DOHH2 (cell line): ENCODE results near the gene TTC21B.

Experiments
- H3F3A ChIP-seq: fragments of 200-600 bp; sonication (generic), shearing (Covaris generic); 2 replicates; pipeline ENCODE4 v1.6.0; 2016; ENCODE audit warnings: antibody characterized with exemption, mild to moderate bottlenecking; ENCODE audit not compliant: control insufficient read depth, insufficient read depth
- H3K27ac ChIP-seq: fragments of 200-600 bp; sonication (generic); 2 replicates; pipeline ENCODE4 v1.5.1; 2014; ENCODE audit warnings: low read depth, mild to moderate bottlenecking, low read length, moderate library complexity
- H3K27me3 ChIP-seq: fragments of 200-600 bp; sonication (generic); 2 replicates; pipeline ENCODE4 v1.6.1; 2014; ENCODE audit warnings: mild to moderate bottlenecking, low read length, mixed read lengths; ENCODE audit not compliant: control insufficient read depth
- H3K36me3 ChIP-seq: fragments of 200-600 bp; sonication (generic); 2 replicates; pipeline ENCODE4 v1.6.1; 2014; ENCODE audit warnings: mild to moderate bottlenecking, low read length, moderate library complexity, mixed read lengths; ENCODE audit not compliant: control insufficient read depth
- H3K4me1 ChIP-seq: fragments of 200-600 bp; sonication (generic); 2 replicates; pipeline ENCODE4 v1.6.1; 2014; ENCODE audit warnings: mild to moderate bottlenecking, low read length, mixed read lengths; ENCODE audit not compliant: control insufficient read depth
- H3K4me2 ChIP-seq: fragments of 200-600 bp; sonication (generic); 2 replicates; pipeline ENCODE4 v1.6.0; 2014; ENCODE audit warnings: mild to moderate bottlenecking, low read length, moderate library complexity
- H3K4me3 ChIP-seq: fragments of 200-600 bp; sonication (generic); 2 replicates; pipeline ENCODE4 v1.5.1; 2014; ENCODE audit warnings: mild to moderate bottlenecking, low read length, mixed read lengths
- H3K79me2 ChIP-seq: fragments of 200-600 bp; sonication (generic); 2 replicates; pipeline ENCODE4 v1.6.1; 2014; ENCODE audit warnings: mild to moderate bottlenecking, low read length, mixed read lengths; ENCODE audit not compliant: control insufficient read depth
- H3K9me2 ChIP-seq: fragments of 200-600 bp; sonication (generic); replicated peaks from 2 replicates; pipeline ENCODE4 v1.6.1; 2014; ENCODE audit warnings: mild to moderate bottlenecking, low read length, mixed read lengths; ENCODE audit not compliant: control insufficient read depth
- H3K9me3 ChIP-seq: fragments of 200-600 bp; sonication (generic); 2 replicates; pipeline ENCODE4 v1.6.1; 2014; ENCODE audit warnings: antibody characterized with exemption, low read length, mixed read lengths; ENCODE audit not compliant: control insufficient read depth, insufficient read depth
- H4K20me1 ChIP-seq: fragments of 200-600 bp; sonication (generic); 2 replicates; pipeline ENCODE4 v1.6.0; 2014; ENCODE audit warnings: low read depth, mild to moderate bottlenecking, antibody characterized with exemption, low read length, moderate library complexity; ENCODE audit not compliant: control insufficient read depth, insufficient read depth
- EZH2phosphoT487 ChIP-seq: fragments of 200-600 bp; sonication (generic); IDR thresholded peaks from 2 replicates; pipeline ENCODE4 v1.6.1; 2017; ENCODE audit warnings: borderline replicate concordance, mild to moderate bottlenecking, antibody characterized with exemption, low read length, moderate library complexity, mixed read lengths
- TF ChIP-seq, protein P1 (sequence below): fragments of 200-600 bp; sonication (generic); IDR thresholded peaks from one replicate; pipeline ENCODE4 v1.5.1; 2014; ENCODE audit warnings: antibody characterized with exemption, mild to moderate bottlenecking, low read depth, low read length; ENCODE audit not compliant: poor library complexity, severe bottlenecking

TTC21B gene

DNA sequence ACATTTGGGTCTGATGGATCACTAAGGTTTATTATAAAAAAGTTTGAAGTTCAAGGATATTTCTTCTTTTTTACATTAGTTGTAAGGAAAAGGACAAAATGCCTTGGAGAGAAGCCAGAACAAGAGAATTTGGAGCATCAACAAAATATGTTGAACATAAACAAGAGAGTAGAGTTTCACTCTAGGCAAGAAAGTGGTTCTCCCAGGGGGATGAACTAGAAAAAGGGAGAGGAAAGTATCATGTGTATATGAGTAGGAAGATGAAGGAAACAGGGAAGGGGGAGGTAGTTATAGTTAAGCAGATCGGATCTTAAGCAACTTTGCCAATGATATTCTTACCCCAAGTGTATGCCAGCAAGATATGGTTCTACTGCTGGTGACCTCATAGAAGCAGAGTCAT, 95.7 kb downstream of the TTC21B start:
- TF ChIP-seq, protein P1, sequence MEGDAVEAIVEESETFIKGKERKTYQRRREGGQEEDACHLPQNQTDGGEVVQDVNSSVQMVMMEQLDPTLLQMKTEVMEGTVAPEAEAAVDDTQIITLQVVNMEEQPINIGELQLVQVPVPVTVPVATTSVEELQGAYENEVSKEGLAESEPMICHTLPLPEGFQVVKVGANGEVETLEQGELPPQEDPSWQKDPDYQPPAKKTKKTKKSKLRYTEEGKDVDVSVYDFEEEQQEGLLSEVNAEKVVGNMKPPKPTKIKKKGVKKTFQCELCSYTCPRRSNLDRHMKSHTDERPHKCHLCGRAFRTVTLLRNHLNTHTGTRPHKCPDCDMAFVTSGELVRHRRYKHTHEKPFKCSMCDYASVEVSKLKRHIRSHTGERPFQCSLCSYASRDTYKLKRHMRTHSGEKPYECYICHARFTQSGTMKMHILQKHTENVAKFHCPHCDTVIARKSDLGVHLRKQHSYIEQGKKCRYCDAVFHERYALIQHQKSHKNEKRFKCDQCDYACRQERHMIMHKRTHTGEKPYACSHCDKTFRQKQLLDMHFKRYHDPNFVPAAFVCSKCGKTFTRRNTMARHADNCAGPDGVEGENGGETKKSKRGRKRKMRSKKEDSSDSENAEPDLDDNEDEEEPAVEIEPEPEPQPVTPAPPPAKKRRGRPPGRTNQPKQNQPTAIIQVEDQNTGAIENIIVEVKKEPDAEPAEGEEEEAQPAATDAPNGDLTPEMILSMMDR: no peak
- TF ChIP-seq EZH2phosphoT487: no peak
- Histone ChIP-seq H3K4me2 (no peak overlapping the region), H3K9me3 (peaks cover 5% of the 10 kb centered on the region; the same call in 1 of the 2 replicates), H4K20me1 (no peaks in the 10 kb centered on the region), H3K9me2 (no peaks in the 10 kb centered on the region), H3F3A (no peaks in the 10 kb centered on the region), H3K79me2 (no peaks in the 10 kb centered on the region), H3K4me3 (no peak overlapping the region), H3K36me3 (no peaks in the 10 kb centered on the region), H3K4me1 (no peaks in the 10 kb centered on the region), H3K27ac (no peak overlapping the region), H3K27me3 (no peaks in the 10 kb centered on the region)

DNA sequence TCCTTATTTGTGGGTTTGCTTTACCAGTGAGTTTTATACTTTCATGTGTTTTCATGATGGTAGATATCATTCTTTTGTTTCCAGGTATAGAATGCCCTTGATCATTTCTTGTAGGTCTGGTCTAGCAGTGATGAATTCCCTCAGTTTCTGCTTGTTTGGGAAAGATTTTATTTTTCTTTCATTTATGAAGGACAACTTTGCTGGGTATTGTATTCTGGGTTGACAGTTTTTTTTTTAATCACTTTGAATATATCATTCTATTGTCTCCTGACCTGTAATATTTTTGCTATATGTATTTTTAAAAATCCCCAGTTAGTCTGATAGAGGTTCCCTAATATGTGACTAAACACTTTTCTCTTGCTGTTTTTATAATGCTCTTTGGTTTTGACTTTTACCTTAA, 101.2 kb downstream of the TTC21B start:
- no peak overlapping the region for H3K4me2 ChIP-seq
- peaks cover 8% of the 10 kb centered on the region for H3K4me1 ChIP-seq
- H3K36me3 ChIP-seq: no peaks in the 10 kb centered on the region
- no peaks in the 10 kb centered on the region for H3K27me3 ChIP-seq
- no peak for TF ChIP-seq EZH2phosphoT487
- peaks cover 5% of the 10 kb centered on the region; the same call in 1 of the 2 replicates for H3K9me3 ChIP-seq
- no peaks in the 10 kb centered on the region for H3F3A ChIP-seq
- no peaks in the 10 kb centered on the region for H3K9me2 ChIP-seq
- no peak overlapping the region for H3K27ac ChIP-seq
- no peaks in the 10 kb centered on the region for H4K20me1 ChIP-seq
- no peaks in the 10 kb centered on the region for H3K79me2 ChIP-seq
- H3K4me3 ChIP-seq: no peak overlapping the region

DNA sequence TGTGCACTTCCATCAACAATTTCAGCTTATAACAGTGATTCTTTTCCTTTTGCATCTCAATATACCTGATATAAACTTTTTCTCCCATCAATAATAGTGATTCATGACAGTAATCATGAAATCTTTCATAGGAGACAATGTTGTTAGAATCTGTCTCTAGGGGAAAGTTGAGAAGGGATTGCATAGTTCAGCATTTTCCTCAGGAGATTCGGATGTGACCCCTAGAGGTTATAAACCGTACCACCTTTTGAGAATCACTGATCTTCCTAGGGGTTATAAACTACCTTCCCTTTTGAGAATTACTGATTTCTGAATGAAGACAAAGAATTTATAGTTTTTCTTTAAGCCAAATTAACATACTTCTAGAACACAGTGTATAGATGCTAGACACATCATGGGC, 106.6 kb downstream of the TTC21B start:
- Histone ChIP-seq H3K79me2 (no peaks in the 10 kb centered on the region), H3K9me3 (no peaks in the 10 kb centered on the region), H3K9me2 (no peaks in the 10 kb centered on the region), H3K27ac (no peak overlapping the region), H3K4me1 (peaks cover 8% of the 10 kb centered on the region), H4K20me1 (no peaks in the 10 kb centered on the region), H3K4me3 (no peak overlapping the region), H3K27me3 (no peaks in the 10 kb centered on the region), H3K36me3 (no peaks in the 10 kb centered on the region), H3F3A (no peaks in the 10 kb centered on the region), H3K4me2 (no peak overlapping the region)
- TF ChIP-seq, protein P1: peak; percentile 33
- no peak for TF ChIP-seq EZH2phosphoT487

DNA sequence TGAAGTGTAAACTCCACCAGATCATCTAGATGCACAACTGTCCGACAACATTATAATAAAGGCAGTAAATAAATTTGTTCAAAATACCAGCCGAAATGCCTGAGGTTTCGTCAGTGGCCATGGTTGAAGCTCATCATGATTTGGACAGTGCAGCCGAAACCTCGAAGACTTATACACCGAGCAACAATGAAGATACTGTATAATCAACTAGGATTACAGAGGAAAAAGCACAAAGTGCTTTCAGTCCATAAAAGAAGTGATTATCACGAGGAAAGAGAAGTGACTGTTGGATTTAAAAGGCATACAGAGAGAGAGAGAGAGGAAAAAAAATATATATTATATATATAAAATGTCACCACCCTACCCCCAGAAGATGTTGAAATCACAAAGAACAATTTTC, 107.5 kb downstream of the TTC21B start:
- Histone ChIP-seq H3K4me3 (no peak overlapping the region), H3K9me2 (no peaks in the 10 kb centered on the region), H3K79me2 (no peaks in the 10 kb centered on the region), H3K36me3 (no peaks in the 10 kb centered on the region), H3K4me2 (no peak overlapping the region), H3K9me3 (no peaks in the 10 kb centered on the region), H3K4me1 (peaks cover 8% of the 10 kb centered on the region), H3K27ac (no peak overlapping the region), H4K20me1 (no peaks in the 10 kb centered on the region), H3F3A (no peaks in the 10 kb centered on the region), H3K27me3 (no peaks in the 10 kb centered on the region)
- TF ChIP-seq EZH2phosphoT487: no peak
- TF ChIP-seq, protein P1: no peak
